Activated T-helper 17 cell treated with anti-CD3 and anti-CD28 coated beads, Interleukin-2, amount 50 U/mL, for 72 hours (primary cell): ENCODE measurements around the gene FGD6. TPM values are rescaled to one million over a fixed set of nuclear protein-coding genes. Genes with fewer than 3 reads are reported as not detected.
"Not testable (repeated sequence)": the region's sequence is repeated elsewhere in the genome, so short reads cannot be mapped to it uniquely, and the experiment has no call there.

Source experiments
- ATAC-seq: fragments of 150-1000 bp; cut with Tn5 transposase; replicated peaks from 2 replicates; pipeline ENCODE4 v1.10.0; 2021; ENCODE audit warnings: mild to moderate bottlenecking, moderate library complexity
- H3K27ac Mint-ChIP-seq: one replicate; pipeline ENCODE4 v1.8.0; 2022; ENCODE audit warnings: mixed read lengths
- H3K27me3 Mint-ChIP-seq: one replicate; pipeline ENCODE4 v1.8.0; 2022; ENCODE audit warnings: mixed read lengths
- H3K36me3 Mint-ChIP-seq: one replicate; pipeline ENCODE4 v1.8.0; 2022; ENCODE audit warnings: low read depth, mild to moderate bottlenecking, mixed read lengths
- H3K4me1 Mint-ChIP-seq: one replicate; pipeline ENCODE4 v1.8.0; 2022; ENCODE audit warnings: mixed read lengths
- H3K4me3 Mint-ChIP-seq: one replicate; pipeline ENCODE4 v1.8.0; 2022; ENCODE audit warnings: mild to moderate bottlenecking, mixed read lengths
- H3K9me3 Mint-ChIP-seq: one replicate; pipeline ENCODE4 v1.8.0; 2022; ENCODE audit warnings: mixed read lengths
- total RNA-seq, 2 donors: library from RNA; stranded (reverse); gene quantifications; one replicate each; pipeline ENCODE4 v1.2.3, GENCODE V29; 2022

The FGD6 gene
- total RNA-seq, 2 donors from 2014 or later, result 1.4 to 2.6 TPM

- no peak for ATAC-seq
- Mint-ChIP-seq H3K27ac (no peak overlapping the region), H3K4me3 (no peak overlapping the region), H3K36me3 (peaks cover 50% of the 10 kb centered on the region), H3K4me1 (peaks cover 24% of the 10 kb centered on the region), H3K27me3 (no peaks in the 10 kb centered on the region), H3K9me3 (no peaks in the 10 kb centered on the region)
These were observed 24.7 kb upstream of the FGD6 start for GRCh38 chr12:95241761-95242506.

- H3K9me3 Mint-ChIP-seq, H3K4me3 Mint-ChIP-seq, H3K27ac Mint-ChIP-seq, ATAC-seq, H3K27me3 Mint-ChIP-seq: not testable (repeated sequence)
- Mint-ChIP-seq H3K36me3 (peaks cover 54% of the 10 kb centered on the region), H3K4me1 (peaks cover 24% of the 10 kb centered on the region)
These were observed 23.9 kb upstream of the FGD6 start for GRCh38 chr12:95241138-95241537.

- Mint-ChIP-seq H3K36me3 (peaks cover 54% of the 10 kb centered on the region), H3K4me1 (peaks cover 24% of the 10 kb centered on the region), H3K4me3 (no peak overlapping the region), H3K27me3 (no peaks in the 10 kb centered on the region), H3K9me3 (no peaks in the 10 kb centered on the region), H3K27ac (no peak overlapping the region)
- ATAC-seq, result peak; percentile 21
These were observed 23.3 kb upstream of the FGD6 start for GRCh38 chr12:95240556-95240955.

GRCh38 chr12:95239835-95240234, 22.6 kb upstream of the FGD6 start:
- not testable (repeated sequence) for H3K27me3 Mint-ChIP-seq, H3K4me3 Mint-ChIP-seq

GRCh38 chr12:95239216-95239615, 21.9 kb upstream of the FGD6 start:
- Mint-ChIP-seq H3K4me1 (peaks cover 24% of the 10 kb centered on the region), H3K27me3 (no peaks in the 10 kb centered on the region), H3K36me3 (peaks cover 52% of the 10 kb centered on the region), H3K4me3 (no peak overlapping the region), H3K27ac (peak overlapping the region; percentile 66), H3K9me3 (no peaks in the 10 kb centered on the region)
- ATAC-seq, result no peak

More at GRCh38 chr12:95239835-95240234, 22.6 kb upstream of the FGD6 start:
- not testable (repeated sequence) for ATAC-seq, H3K9me3 Mint-ChIP-seq
- Mint-ChIP-seq H3K27ac (peak overlapping the region; percentile 66), H3K4me1 (peaks cover 24% of the 10 kb centered on the region), H3K36me3 (peaks cover 52% of the 10 kb centered on the region)

GRCh38 chr12:95238150-95238549, 20.9 kb upstream of the FGD6 start:
- Mint-ChIP-seq H3K9me3 (no peaks in the 10 kb centered on the region), H3K27me3 (no peaks in the 10 kb centered on the region), H3K4me1 (peaks cover 24% of the 10 kb centered on the region), H3K36me3 (peaks cover 42% of the 10 kb centered on the region), H3K4me3 (no peak overlapping the region), H3K27ac (peak overlapping the region; percentile 34)
- ATAC-seq, result no peak

- Mint-ChIP-seq H3K9me3 (no peaks in the 10 kb centered on the region), H3K4me1 (peaks cover 27% of the 10 kb centered on the region), H3K27me3 (no peaks in the 10 kb centered on the region), H3K36me3 (peaks cover 45% of the 10 kb centered on the region), H3K27ac (peak overlapping the region; percentile 13), H3K4me3 (no peak overlapping the region)
- no peak for ATAC-seq
These were observed 20.0 kb upstream of the FGD6 start for GRCh38 chr12:95237315-95237714.

- Mint-ChIP-seq H3K4me1 (peaks cover 28% of the 10 kb centered on the region), H3K36me3 (peaks cover 38% of the 10 kb centered on the region)
- H3K27me3 Mint-ChIP-seq, ATAC-seq, H3K27ac Mint-ChIP-seq, H3K4me3 Mint-ChIP-seq, H3K9me3 Mint-ChIP-seq: not testable (repeated sequence)
These were observed 18.4 kb upstream of the FGD6 start for GRCh38 chr12:95235621-95236020.

- not testable (repeated sequence) for ATAC-seq, H3K27me3 Mint-ChIP-seq, H3K4me3 Mint-ChIP-seq, H3K27ac Mint-ChIP-seq, H3K9me3 Mint-ChIP-seq
- Mint-ChIP-seq H3K36me3 (peaks cover 38% of the 10 kb centered on the region), H3K4me1 (peaks cover 19% of the 10 kb centered on the region)
These were observed 16.9 kb upstream of the FGD6 start for GRCh38 chr12:95234187-95234586.

- no peaks in the 10 kb centered on the region for H3K27me3 Mint-ChIP-seq
- H3K4me3 Mint-ChIP-seq, result no peak overlapping the region
- ATAC-seq, result no peak
- H3K9me3 Mint-ChIP-seq, result no peaks in the 10 kb centered on the region
- no peak overlapping the region for H3K27ac Mint-ChIP-seq
- H3K36me3 Mint-ChIP-seq, result peaks cover 38% of the 10 kb centered on the region
- H3K4me1 Mint-ChIP-seq, result peaks cover 10% of the 10 kb centered on the region
These were observed 13.9 kb upstream of the FGD6 start for GRCh38 chr12:95231190-95231589.

GRCh38 chr12:95230313-95230712, 13.0 kb upstream of the FGD6 start:
- Mint-ChIP-seq H3K27ac (no peak overlapping the region), H3K9me3 (no peaks in the 10 kb centered on the region), H3K27me3 (no peaks in the 10 kb centered on the region), H3K36me3 (peaks cover 41% of the 10 kb centered on the region), H3K4me3 (no peak overlapping the region), H3K4me1 (peaks cover 10% of the 10 kb centered on the region)
- no peak for ATAC-seq

- no peak overlapping the region for H3K4me3 Mint-ChIP-seq
These were observed 12.4 kb upstream of the FGD6 start for GRCh38 chr12:95229636-95230035.

GRCh38 chr12:95228617-95229016, 11.3 kb upstream of the FGD6 start:
- no peak for ATAC-seq
- H3K4me1 Mint-ChIP-seq, result peaks cover 21% of the 10 kb centered on the region
- no peaks in the 10 kb centered on the region for H3K9me3 Mint-ChIP-seq
- peaks cover 51% of the 10 kb centered on the region for H3K36me3 Mint-ChIP-seq
- no peak overlapping the region for H3K27ac Mint-ChIP-seq
- H3K27me3 Mint-ChIP-seq, result no peaks in the 10 kb centered on the region
- H3K4me3 Mint-ChIP-seq, result no peak overlapping the region

More at GRCh38 chr12:95229636-95230035, 12.4 kb upstream of the FGD6 start:
- Mint-ChIP-seq H3K36me3 (peaks cover 45% of the 10 kb centered on the region), H3K4me1 (peaks cover 15% of the 10 kb centered on the region), H3K27me3 (no peaks in the 10 kb centered on the region), H3K9me3 (no peaks in the 10 kb centered on the region), H3K27ac (no peak overlapping the region)
- no peak for ATAC-seq

- no peak overlapping the region for H3K27ac Mint-ChIP-seq
- peaks cover 49% of the 10 kb centered on the region for H3K36me3 Mint-ChIP-seq
- no peak overlapping the region for H3K4me3 Mint-ChIP-seq
- no peak for ATAC-seq
- H3K9me3 Mint-ChIP-seq, result no peaks in the 10 kb centered on the region
- H3K27me3 Mint-ChIP-seq, result no peaks in the 10 kb centered on the region
- H3K4me1 Mint-ChIP-seq, result peaks cover 21% of the 10 kb centered on the region
These were observed 10.6 kb upstream of the FGD6 start for GRCh38 chr12:95227818-95228356.

GRCh38 chr12:95225645-95226212, 8.5 kb upstream of the FGD6 start:
- H3K36me3 Mint-ChIP-seq, result peaks cover 42% of the 10 kb centered on the region
- no peak for ATAC-seq
- H3K4me1 Mint-ChIP-seq, result peaks cover 20% of the 10 kb centered on the region
- H3K9me3 Mint-ChIP-seq, result no peaks in the 10 kb centered on the region
- H3K27ac Mint-ChIP-seq, result no peak overlapping the region
- no peaks in the 10 kb centered on the region for H3K27me3 Mint-ChIP-seq
- no peak overlapping the region for H3K4me3 Mint-ChIP-seq
